ENCODE data around the gene IGF2R. TPM values are rescaled to one million over a fixed set of nuclear protein-coding genes. Genes with fewer than 3 reads are reported as not detected.
"Not testable (repeated sequence)": the region's sequence is repeated elsewhere in the genome, so short reads cannot be mapped to it uniquely, and the experiment has no call there.

Gene IGF2R
- total RNA-seq, 1 experiment from 2014 or later: 75.3 TPM

DNA sequence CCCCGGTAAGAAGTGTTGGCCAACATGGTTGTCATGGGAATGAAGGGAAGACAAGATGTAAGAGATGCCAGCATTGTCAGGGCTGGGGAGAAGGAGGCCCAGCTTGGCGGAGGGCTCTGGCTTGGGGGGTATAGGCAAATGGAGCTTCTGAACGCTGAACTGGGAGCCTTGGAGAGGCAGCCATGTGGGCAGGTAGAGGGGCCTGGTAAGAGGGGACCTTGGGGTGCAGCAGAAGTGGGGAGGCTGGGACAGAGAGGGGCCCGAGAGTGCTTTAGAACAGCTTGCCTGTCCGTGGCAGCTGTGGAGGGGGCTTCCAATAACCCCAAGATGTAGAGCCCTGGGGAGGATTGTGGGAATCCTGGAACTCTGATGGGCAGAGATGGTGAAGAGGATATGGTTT lies 155.7 kb downstream of the IGF2R start (continued):
- no peak for TF ChIP-seq STAT6 (CRISPR knock-in tag; conservative IDR thresholded peaks at IDR 0.05; ENCODE audit: low read depth)
- TF ChIP-seq NFATC4 (CRISPR knock-in tag; IDR thresholded peaks at IDR 0.05): no peak
- TF ChIP-seq ZNF138 (CRISPR knock-in tag; conservative IDR thresholded peaks at IDR 0.05): no peak
- TF ChIP-seq KAT7 (CRISPR knock-in tag; IDR thresholded peaks at IDR 0.05; ENCODE audit: borderline replicate concordance): no peak
- no peak for TF ChIP-seq NR1H2 (CRISPR knock-in tag; IDR thresholded peaks at IDR 0.05)

- H3K4me3 Mint-ChIP-seq; POLR2A ChIA-PET; H3K36me3 Mint-ChIP-seq; ATAC-seq; H3K9me3 Mint-ChIP-seq; H3K4me1 Mint-ChIP-seq; H3K27ac Mint-ChIP-seq; CTCF ChIA-PET; DNase-seq (ENCODE audit: low spot score): not testable (repeated sequence)
- peaks cover 16% of the 10 kb centered on the region for H3K27me3 Mint-ChIP-seq (ENCODE audit: low read depth)
Measured at GRCh38 chr6:160125105-160125504, 156.2 kb downstream of the IGF2R start.

GRCh38 chr6:160127270-160128124 lies 158.6 kb downstream of the IGF2R start:
- no peak overlapping the region for H3K4me3 Mint-ChIP-seq
- DNase-seq (ENCODE audit: low spot score) (no peak), ATAC-seq (no peak)
- ChIA-PET CTCF (interaction anchor here (2.4 kb wide), 1 partner anchor 11 kb away, joined by 8 read pairs; no protein-coding TSS in a partner anchor), POLR2A (no interaction called here)
- peaks cover 9% of the 10 kb centered on the region; the same call in 1 of the 2 replicates for H3K9me3 Mint-ChIP-seq
- no peak overlapping the region for H3K27ac Mint-ChIP-seq
- TF ChIP-seq EMX1 (CRISPR knock-in tag; IDR thresholded peaks at IDR 0.05) (no peak), NR1H2 (CRISPR knock-in tag; IDR thresholded peaks at IDR 0.05) (no peak), PRRX2 (CRISPR knock-in tag; IDR thresholded peaks at IDR 0.05) (no peak), TEAD1 (CRISPR knock-in tag; IDR thresholded peaks at IDR 0.05) (no peak), ATF6 (CRISPR knock-in tag; IDR thresholded peaks at IDR 0.05) (no peak), TEAD4 (CRISPR knock-in tag; IDR thresholded peaks at IDR 0.05) (no peak)
- TF ChIP-seq, protein P1, sequence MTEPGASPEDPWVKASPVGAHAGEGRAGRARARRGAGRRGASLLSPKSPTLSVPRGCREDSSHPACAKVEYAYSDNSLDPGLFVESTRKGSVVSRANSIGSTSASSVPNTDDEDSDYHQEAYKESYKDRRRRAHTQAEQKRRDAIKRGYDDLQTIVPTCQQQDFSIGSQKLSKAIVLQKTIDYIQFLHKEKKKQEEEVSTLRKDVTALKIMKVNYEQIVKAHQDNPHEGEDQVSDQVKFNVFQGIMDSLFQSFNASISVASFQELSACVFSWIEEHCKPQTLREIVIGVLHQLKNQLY (CRISPR knock-in tag; IDR thresholded peaks at IDR 0.05): no peak
- TF ChIP-seq, protein P2, sequence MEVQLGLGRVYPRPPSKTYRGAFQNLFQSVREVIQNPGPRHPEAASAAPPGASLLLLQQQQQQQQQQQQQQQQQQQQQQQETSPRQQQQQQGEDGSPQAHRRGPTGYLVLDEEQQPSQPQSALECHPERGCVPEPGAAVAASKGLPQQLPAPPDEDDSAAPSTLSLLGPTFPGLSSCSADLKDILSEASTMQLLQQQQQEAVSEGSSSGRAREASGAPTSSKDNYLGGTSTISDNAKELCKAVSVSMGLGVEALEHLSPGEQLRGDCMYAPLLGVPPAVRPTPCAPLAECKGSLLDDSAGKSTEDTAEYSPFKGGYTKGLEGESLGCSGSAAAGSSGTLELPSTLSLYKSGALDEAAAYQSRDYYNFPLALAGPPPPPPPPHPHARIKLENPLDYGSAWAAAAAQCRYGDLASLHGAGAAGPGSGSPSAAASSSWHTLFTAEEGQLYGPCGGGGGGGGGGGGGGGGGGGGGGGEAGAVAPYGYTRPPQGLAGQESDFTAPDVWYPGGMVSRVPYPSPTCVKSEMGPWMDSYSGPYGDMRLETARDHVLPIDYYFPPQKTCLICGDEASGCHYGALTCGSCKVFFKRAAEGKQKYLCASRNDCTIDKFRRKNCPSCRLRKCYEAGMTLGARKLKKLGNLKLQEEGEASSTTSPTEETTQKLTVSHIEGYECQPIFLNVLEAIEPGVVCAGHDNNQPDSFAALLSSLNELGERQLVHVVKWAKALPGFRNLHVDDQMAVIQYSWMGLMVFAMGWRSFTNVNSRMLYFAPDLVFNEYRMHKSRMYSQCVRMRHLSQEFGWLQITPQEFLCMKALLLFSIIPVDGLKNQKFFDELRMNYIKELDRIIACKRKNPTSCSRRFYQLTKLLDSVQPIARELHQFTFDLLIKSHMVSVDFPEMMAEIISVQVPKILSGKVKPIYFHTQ (CRISPR knock-in tag; IDR thresholded peaks at IDR 0.05): no peak
- TF ChIP-seq, protein P3, sequence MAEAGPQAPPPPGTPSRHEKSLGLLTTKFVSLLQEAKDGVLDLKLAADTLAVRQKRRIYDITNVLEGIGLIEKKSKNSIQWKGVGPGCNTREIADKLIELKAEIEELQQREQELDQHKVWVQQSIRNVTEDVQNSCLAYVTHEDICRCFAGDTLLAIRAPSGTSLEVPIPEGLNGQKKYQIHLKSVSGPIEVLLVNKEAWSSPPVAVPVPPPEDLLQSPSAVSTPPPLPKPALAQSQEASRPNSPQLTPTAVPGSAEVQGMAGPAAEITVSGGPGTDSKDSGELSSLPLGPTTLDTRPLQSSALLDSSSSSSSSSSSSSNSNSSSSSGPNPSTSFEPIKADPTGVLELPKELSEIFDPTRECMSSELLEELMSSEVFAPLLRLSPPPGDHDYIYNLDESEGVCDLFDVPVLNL (CRISPR knock-in tag; IDR thresholded peaks at IDR 0.05; ENCODE audit: borderline replicate concordance, low read depth): no peak
- peaks cover 13% of the 10 kb centered on the region for H3K4me1 Mint-ChIP-seq
- H3K27me3 Mint-ChIP-seq (ENCODE audit: low read depth): peaks cover 28% of the 10 kb centered on the region
- H3K36me3 Mint-ChIP-seq: no peaks in the 10 kb centered on the region
